Endothelial cell of umbilical vein (primary cell): ENCODE data around the gene HECA. TPM values are rescaled to one million over a fixed set of nuclear protein-coding genes. Genes with fewer than 3 reads are reported as not detected.

Source experiments
- polyA plus RNA-seq, 4 experiments: library from polyadenylated mRNA; depleted of rRNA in 3 of 4; stranded (reverse) in 3 of 4; unstranded in 1 of 4; fragments of >200 nt; gene quantifications; 2 replicates each; pipeline versions ENCODE4 v1.2.1 to v1.2.3, GENCODE V29; 2011 to 2012; ENCODE audit warnings: missing spikeins in 1 of 4
- total RNA-seq: library from RNA; stranded (reverse); gene quantifications from 2 replicates; pipeline ENCODE4 v1.2.3, GENCODE V29; 2021

Gene HECA
- total and polyA plus RNA-seq, 2 donors (not counting 3 experiments of a cell fraction or from before 2014, with no cell fraction given), result 5.8 to 16.7 TPM

Other genes with a start within 250 kb of the HECA start
- gene REPS1, start 146.8 kb upstream of the HECA start, total RNA-seq, result 26.3 and 35.0 TPM in 2 replicates
- 20.6 TPM in 2 replicates for gene REPS1, start 146.8 kb upstream of the HECA start, polyA plus RNA-seq
- 87.4 and 104 TPM in 2 replicates for gene ABRACL, start 106.3 kb upstream of the HECA start, total RNA-seq
- 36.0 and 54.4 TPM in 2 replicates for gene ABRACL, start 106.3 kb upstream of the HECA start, polyA plus RNA-seq
- gene TXLNB, start 156.9 kb downstream of the HECA start, total RNA-seq, result 0.18 and 0.28 TPM in 2 replicates
- gene TXLNB, start 156.9 kb downstream of the HECA start, polyA plus RNA-seq, result 0.03 and 0.04 TPM in 2 replicates
- 81.1 and 82.3 TPM in 2 replicates for gene CITED2, start 239.6 kb downstream of the HECA start, total RNA-seq
- gene CITED2, start 239.6 kb downstream of the HECA start, polyA plus RNA-seq, result 85.7 and 155 TPM in 2 replicates